Thyroid gland (tissue), 4 donors: Measurements from ENCODE around the gene ACACA. TPM values are rescaled to one million over a fixed set of nuclear protein-coding genes. Genes with fewer than 3 reads are reported as not detected.
A peak's percentile ranks its signal among the peaks of the same experiment; 100 is the strongest.

ENCODE experiments used
- DNase-seq, 2 donors: peaks; one replicate each; pipeline ENCODE4 v3.0.0-alpha.2; 2019
- H3K27ac ChIP-seq, 3 donors: fragments of 200-600 bp; sonication (generic); 1 replicate in 2 of 3; 2 replicates in 1 of 3; pipeline ENCODE4 v1.5.1; 2016 to 2019; ENCODE audit warnings: mild to moderate bottlenecking in 1 of 3, moderate library complexity in 1 of 3
- H3K27me3 ChIP-seq: fragments of 200-600 bp; sonication (generic); one replicate; pipeline ENCODE4 v1.5.1; 2019
- H3K36me3 ChIP-seq, 2 donors: fragments of 200-600 bp; sonication (generic); one replicate each; pipeline ENCODE4 v1.5.1; 2016 to 2019
- H3K4me1 ChIP-seq, 2 donors: fragments of 200-600 bp; sonication (generic); one replicate each; pipeline ENCODE4 v1.5.1; 2017 to 2019
- H3K4me3 ChIP-seq, 3 donors: fragments of 200-600 bp; sonication (generic); replicated peaks in 1 of 3; 1 replicate in 2 of 3; 2 replicates in 1 of 3; pipeline ENCODE4 v1.5.1; 2016; ENCODE audit warnings: mild to moderate bottlenecking in 1 of 3
- H3K9me3 ChIP-seq: fragments of 200-600 bp; sonication (generic); one replicate; pipeline ENCODE4 v1.5.1; 2017
- POLR2A ChIP-seq, 2 donors: fragments of 450-650 bp; IDR thresholded peaks; one replicate each; pipeline ENCODE4 v1.6.1; 2017; ENCODE audit warnings: antibody characterized with exemption in 2 of 2, mild to moderate bottlenecking in 2 of 2, moderate library complexity in 1 of 2
- WGBS, 2 donors: methylation state at CpG; one replicate each; pipeline ENCODE4 v1.1.5; 2017; 5-methylcytosine and 5-hydroxymethylcytosine counted together
- intact Hi-C: fragments of 100-400 bp; cut with DNase I; formaldehyde crosslinking; loops from one replicate; pipeline ENCODE4 v1.15.1; 2023
- total RNA-seq, 4 donors: library from RNA; depleted of rRNA; stranded (reverse); fragments of >200 nt; gene quantifications; one replicate each; pipeline ENCODE4 v1.2.3, GENCODE V29; 2016
- TF ChIP-seq, protein P1 (sequence below), 6 experiments: fragments of 200-600 bp in 3 of 6; fragments of 450-650 bp in 3 of 6; sonication (generic) in 3 of 6; IDR thresholded peaks; one replicate each; pipeline ENCODE4 v1.5.1; 2016 to 2019; ENCODE audit warnings: antibody characterized with exemption in 6 of 6, mild to moderate bottlenecking in 2 of 6, inconsistent platforms in 1 of 6, moderate library complexity in 1 of 6

ACACA gene
- total RNA-seq, 4 donors from 2014 or later = 27.2 to 55.7 (median 38.4) TPM

DNA sequence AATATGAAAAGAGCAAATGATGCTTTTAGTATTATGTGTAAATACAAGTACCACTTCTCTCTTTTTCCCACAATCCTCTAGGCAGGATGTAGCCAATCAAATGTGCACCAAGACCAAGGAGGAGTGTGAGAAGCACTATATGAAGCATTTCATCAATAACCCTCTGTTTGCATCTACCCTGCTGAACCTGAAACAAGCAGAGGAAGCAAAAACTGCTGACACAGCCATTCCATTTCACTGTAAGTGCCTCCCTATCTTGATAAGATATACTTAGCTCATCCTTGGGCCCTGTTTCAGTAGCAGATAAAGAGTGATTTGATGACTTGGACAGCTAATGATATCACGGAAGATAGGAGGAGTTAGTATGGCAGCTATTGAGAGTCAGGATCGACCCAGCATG is 33.8 kb upstream of the ACACA start:
- 97 to 100% methylated on average over 2 of the region's 2 CpGs for WGBS, 2 donors
- peaks cover 21 to 26% of the 10 kb centered on the region in 2 donors for H3K36me3 ChIP-seq
- TF ChIP-seq, protein P1, sequence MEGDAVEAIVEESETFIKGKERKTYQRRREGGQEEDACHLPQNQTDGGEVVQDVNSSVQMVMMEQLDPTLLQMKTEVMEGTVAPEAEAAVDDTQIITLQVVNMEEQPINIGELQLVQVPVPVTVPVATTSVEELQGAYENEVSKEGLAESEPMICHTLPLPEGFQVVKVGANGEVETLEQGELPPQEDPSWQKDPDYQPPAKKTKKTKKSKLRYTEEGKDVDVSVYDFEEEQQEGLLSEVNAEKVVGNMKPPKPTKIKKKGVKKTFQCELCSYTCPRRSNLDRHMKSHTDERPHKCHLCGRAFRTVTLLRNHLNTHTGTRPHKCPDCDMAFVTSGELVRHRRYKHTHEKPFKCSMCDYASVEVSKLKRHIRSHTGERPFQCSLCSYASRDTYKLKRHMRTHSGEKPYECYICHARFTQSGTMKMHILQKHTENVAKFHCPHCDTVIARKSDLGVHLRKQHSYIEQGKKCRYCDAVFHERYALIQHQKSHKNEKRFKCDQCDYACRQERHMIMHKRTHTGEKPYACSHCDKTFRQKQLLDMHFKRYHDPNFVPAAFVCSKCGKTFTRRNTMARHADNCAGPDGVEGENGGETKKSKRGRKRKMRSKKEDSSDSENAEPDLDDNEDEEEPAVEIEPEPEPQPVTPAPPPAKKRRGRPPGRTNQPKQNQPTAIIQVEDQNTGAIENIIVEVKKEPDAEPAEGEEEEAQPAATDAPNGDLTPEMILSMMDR (IDR thresholded peaks at IDR 0.05) = no peak
- TF ChIP-seq POLR2A (IDR thresholded peaks at IDR 0.05) = no peak

DNA sequence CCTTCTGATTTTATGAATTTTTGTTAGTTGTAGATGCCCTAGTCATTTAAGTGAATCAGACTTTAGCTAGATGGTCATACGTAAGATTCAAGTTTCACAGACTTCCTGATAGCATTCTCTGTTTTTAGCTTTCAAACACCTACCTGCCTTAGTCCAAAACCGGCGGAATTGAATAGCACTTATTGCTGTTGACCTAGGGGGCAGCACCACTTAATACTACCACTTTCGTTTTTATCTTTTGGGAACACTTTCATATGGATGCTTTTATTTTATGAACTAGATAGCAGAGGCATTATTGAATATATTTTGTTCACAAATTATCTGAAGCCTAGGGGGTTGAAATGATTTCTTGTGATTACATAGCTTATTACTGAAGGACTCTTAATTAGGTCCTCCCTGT is 31.5 kb upstream of the ACACA start:
- peak overlapping the region; percentile 39 to 56 (median 45) for H3K27ac ChIP-seq
- DNase-seq = peak; percentile 21 to 24
- H3K27me3 ChIP-seq = no peaks in the 10 kb centered on the region
- no peak for TF ChIP-seq POLR2A (IDR thresholded peaks at IDR 0.05)
- TF ChIP-seq, protein P1 (IDR thresholded peaks at IDR 0.05) = peak in 4 of 6 experiments; percentile 16 to 45 (median 32)
- 42 to 48% methylated on average over 4 of the region's 4 CpGs for WGBS, 2 donors
- H3K4me3 ChIP-seq = no peak overlapping the region
- intact Hi-C loops = no loop called here
- peaks cover 13 to 23% of the 10 kb centered on the region in 2 donors for H3K36me3 ChIP-seq
- no peaks in the 10 kb centered on the region for H3K4me1 ChIP-seq
- no peaks in the 10 kb centered on the region for H3K9me3 ChIP-seq

More for the DNA sequence above, 33.8 kb upstream of the ACACA start:
- Histone ChIP-seq H3K27me3 (no peaks in the 10 kb centered on the region), H3K9me3 (no peaks in the 10 kb centered on the region), H3K4me1 (peaks cover 13 to 15% of the 10 kb centered on the region in 2 donors), H3K4me3 (no peak overlapping the region), H3K27ac (no peak overlapping the region)
- DNase-seq = no peak
- intact Hi-C loops = no loop called here

DNA sequence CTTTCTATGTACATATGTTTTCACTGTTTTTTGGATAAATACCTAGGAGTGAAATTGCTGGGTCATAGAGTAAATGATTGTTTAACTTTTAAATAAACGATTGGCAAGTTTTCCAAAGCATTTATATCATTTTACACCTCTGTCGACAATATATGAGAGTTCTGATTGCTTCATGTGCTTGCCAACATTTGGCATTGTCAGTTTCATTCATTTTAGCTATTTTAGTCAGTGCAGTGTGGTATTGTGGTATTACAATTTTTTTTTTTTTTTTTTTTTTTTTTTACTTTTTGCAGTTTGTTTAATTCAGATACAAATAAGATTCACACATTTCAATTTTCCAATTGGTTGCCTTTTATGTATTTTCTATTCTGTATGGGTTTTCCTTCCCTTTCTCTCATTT is 26.0 kb upstream of the ACACA start:
- intact Hi-C loops = no loop called here
- Histone ChIP-seq H3K9me3 (no peaks in the 10 kb centered on the region), H3K4me3 (no peak overlapping the region), H3K36me3 (no peaks in the 10 kb centered on the region), H3K4me1 (no peaks in the 10 kb centered on the region), H3K27me3 (no peaks in the 10 kb centered on the region), H3K27ac (no peak overlapping the region)
- DNase-seq = no peak
- TF ChIP-seq, protein P1 (IDR thresholded peaks at IDR 0.05) = no peak
- TF ChIP-seq POLR2A (IDR thresholded peaks at IDR 0.05) = no peak
- 96 to 98% methylated on average over 2 of the region's 2 CpGs for WGBS, 2 donors

DNA sequence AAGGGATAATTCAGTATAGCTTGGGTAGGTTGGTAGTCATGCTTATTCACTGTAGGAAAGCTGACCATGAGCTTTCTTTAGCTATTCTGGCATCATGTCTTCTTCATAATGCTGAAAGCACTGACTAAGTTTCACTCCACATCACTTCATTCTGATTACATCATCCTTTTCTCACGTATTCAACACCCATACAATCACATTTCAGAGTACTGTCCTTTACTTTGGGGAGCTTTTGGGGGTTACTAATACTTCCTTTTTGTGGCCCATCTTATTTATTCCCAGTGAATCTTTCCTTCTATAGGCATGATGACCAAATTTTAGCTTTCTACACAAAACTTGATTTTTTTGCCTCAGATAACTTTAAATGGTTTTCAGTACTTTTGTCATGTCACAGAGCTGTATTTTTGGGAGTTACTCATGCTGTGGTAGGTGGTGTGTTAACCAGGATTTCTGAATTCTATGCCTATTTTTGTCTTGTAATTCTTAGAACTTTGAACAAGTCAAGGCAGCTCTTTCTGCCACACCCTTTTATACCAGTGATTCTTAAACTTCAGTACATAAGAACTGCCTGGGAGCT is 23.5 kb upstream of the ACACA start:
- TF ChIP-seq, protein P1 (IDR thresholded peaks at IDR 0.05) = no peak
- TF ChIP-seq POLR2A (IDR thresholded peaks at IDR 0.05) = no peak
- no peak for DNase-seq
- no peaks in the 10 kb centered on the region for H3K27me3 ChIP-seq
- WGBS, 2 donors = 65 to 78% methylated on average over 1 of the region's 1 CpG
- peak overlapping the region in 1 of 3 donors; percentile 20 for H3K27ac ChIP-seq
- no peak overlapping the region for H3K4me3 ChIP-seq
- intact Hi-C loops = no loop called here
- H3K9me3 ChIP-seq = no peaks in the 10 kb centered on the region
- peaks cover 6 to 13% of the 10 kb centered on the region in 2 donors for H3K36me3 ChIP-seq
- no peaks in the 10 kb centered on the region for H3K4me1 ChIP-seq

DNA sequence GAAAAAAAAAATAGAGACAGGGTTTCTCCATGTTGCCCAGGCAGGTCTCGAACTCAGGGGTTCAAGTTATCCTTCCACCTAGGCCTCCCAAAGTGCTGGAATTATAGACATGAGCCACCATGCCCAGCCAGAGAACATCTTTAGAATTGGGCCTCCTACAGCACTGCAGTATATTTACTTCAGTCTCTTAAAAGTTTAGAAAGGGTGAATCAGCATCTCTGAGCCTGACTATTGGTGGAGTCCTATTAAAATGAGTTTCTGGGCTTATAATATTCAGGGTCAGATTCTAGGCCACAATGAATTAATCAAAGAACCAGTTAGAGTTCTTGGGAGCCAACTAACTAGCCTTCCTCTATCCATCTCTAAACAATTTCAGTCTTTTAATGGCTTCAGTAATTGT is 22.8 kb upstream of the ACACA start:
- Histone ChIP-seq H3K27ac (no peak overlapping the region), H3K36me3 (peaks cover 13 to 19% of the 10 kb centered on the region in 2 donors), H3K4me3 (no peak overlapping the region)

More for the DNA sequence above, 22.8 kb upstream of the ACACA start:
- Histone ChIP-seq H3K4me1 (no peaks in the 10 kb centered on the region), H3K9me3 (no peaks in the 10 kb centered on the region), H3K27me3 (no peaks in the 10 kb centered on the region)
- WGBS, 2 donors = 93 to 100% methylated on average over 1 of the region's 1 CpG
- TF ChIP-seq, protein P1 (IDR thresholded peaks at IDR 0.05) = no peak
- no peak for TF ChIP-seq POLR2A (IDR thresholded peaks at IDR 0.05)
- no peak for DNase-seq
- intact Hi-C loops = no loop called here
